SK-N-SH treated with all-trans-retinoic acid at 6 μM for 48 hours (cell line): ENCODE measurements around the gene GNAS.

Experiments
- ISL1 ChIP-seq: fragments of 250-450 bp; sonication (Bioruptor Pico); IDR thresholded peaks from 2 replicates; pipeline ENCODE4 v2.1.2; 2022; ENCODE audit warnings: mild to moderate bottlenecking, moderate library complexity
- POU6F1 ChIP-seq: fragments of 250-450 bp; sonication (Bioruptor Pico); IDR thresholded peaks from 2 replicates; pipeline ENCODE4 v1.8.0; 2021; ENCODE audit warnings: low read depth, mild to moderate bottlenecking, moderate library complexity, borderline replicate concordance
- TCF4 ChIP-seq: fragments of 250-450 bp; sonication (Bioruptor Pico); IDR thresholded peaks from 2 replicates; pipeline ENCODE4 v1.8.0; 2021; ENCODE audit warnings: mild to moderate bottlenecking, moderate library complexity, borderline replicate concordance
- TF ChIP-seq, protein P1 (sequence below): fragments of 250-450 bp; sonication (Bioruptor Pico); IDR thresholded peaks from 2 replicates; pipeline ENCODE4 v1.8.0; 2020; ENCODE audit warnings: mild to moderate bottlenecking, moderate library complexity, borderline replicate concordance

GRCh38 chr20:58813369-58813768 is 39.1 kb upstream of the GNAS start:
- no peak for TF ChIP-seq ISL1 (CRISPR knock-in tag)
- TF ChIP-seq POU6F1 (CRISPR knock-in tag), result no peak
- TF ChIP-seq, protein P1, sequence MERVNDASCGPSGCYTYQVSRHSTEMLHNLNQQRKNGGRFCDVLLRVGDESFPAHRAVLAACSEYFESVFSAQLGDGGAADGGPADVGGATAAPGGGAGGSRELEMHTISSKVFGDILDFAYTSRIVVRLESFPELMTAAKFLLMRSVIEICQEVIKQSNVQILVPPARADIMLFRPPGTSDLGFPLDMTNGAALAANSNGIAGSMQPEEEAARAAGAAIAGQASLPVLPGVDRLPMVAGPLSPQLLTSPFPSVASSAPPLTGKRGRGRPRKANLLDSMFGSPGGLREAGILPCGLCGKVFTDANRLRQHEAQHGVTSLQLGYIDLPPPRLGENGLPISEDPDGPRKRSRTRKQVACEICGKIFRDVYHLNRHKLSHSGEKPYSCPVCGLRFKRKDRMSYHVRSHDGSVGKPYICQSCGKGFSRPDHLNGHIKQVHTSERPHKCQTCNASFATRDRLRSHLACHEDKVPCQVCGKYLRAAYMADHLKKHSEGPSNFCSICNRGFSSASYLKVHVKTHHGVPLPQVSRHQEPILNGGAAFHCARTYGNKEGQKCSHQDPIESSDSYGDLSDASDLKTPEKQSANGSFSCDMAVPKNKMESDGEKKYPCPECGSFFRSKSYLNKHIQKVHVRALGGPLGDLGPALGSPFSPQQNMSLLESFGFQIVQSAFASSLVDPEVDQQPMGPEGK (CRISPR knock-in tag), result no peak
- TF ChIP-seq TCF4, result no peak
